HepG2 (cell line): Measurements from ENCODE around the gene CSNK1G1. TPM values are rescaled to one million over a fixed set of nuclear protein-coding genes. Genes with fewer than 3 reads are reported as not detected.

Source experiments
- ATF1 ChIP-seq: IDR thresholded peaks from 2 replicates; pipeline ENCODE4 v1.6.1; 2016; ENCODE audit warnings: mild to moderate bottlenecking, control low read depth
- FOXK1 ChIP-seq: sonication (generic); formaldehyde crosslinking; IDR thresholded peaks from 2 replicates; pipeline ENCODE4 v1.4.0; 2020; ENCODE audit warnings: low read depth, missing genetic modification reagents, borderline replicate concordance
- HES4 ChIP-seq: sonication (generic); formaldehyde crosslinking; IDR thresholded peaks from 2 replicates; pipeline ENCODE4 v1.9.0; 2021; ENCODE audit warnings: mild to moderate bottlenecking, missing genetic modification reagents, borderline replicate concordance
- PHF5A ChIP-seq: IDR thresholded peaks from one replicate; pipeline ENCODE4 v1.6.1; 2018; ENCODE audit warnings: low read depth, missing genetic modification reagents; ENCODE audit not compliant: unreplicated experiment
- TBP ChIP-seq: sonication (generic); formaldehyde crosslinking; IDR thresholded peaks from 2 replicates; pipeline ENCODE4 v1.5.0; 2020; ENCODE audit warnings: missing genetic modification reagents
- TOPORS ChIP-seq: sonication (generic); formaldehyde crosslinking; IDR thresholded peaks from 2 replicates; pipeline ENCODE4 v1.8.0; 2023; ENCODE audit warnings: mild to moderate bottlenecking, missing genetic modification reagents
- ZFP36L1 ChIP-seq: sonication (generic); formaldehyde crosslinking; IDR thresholded peaks from 2 replicates; pipeline ENCODE4 v1.8.0; 2022; ENCODE audit warnings: mild to moderate bottlenecking, missing genetic modification reagents, moderate library complexity
- ZNF3 ChIP-seq: IDR thresholded peaks from 2 replicates; pipeline ENCODE4 v1.7.0; 2017; ENCODE audit warnings: inconsistent platforms
- ZNF501 ChIP-seq: sonication (generic); formaldehyde crosslinking; IDR thresholded peaks from 2 replicates; pipeline ENCODE4 v1.5.1; 2020; ENCODE audit warnings: mild to moderate bottlenecking, moderate library complexity, missing genetic modification reagents
- ZNF546 ChIP-seq: sonication (generic); formaldehyde crosslinking; conservative IDR thresholded peaks from 2 replicates; pipeline ENCODE4 v1.8.1; 2023; ENCODE audit warnings: mild to moderate bottlenecking, missing genetic modification reagents
- ZNF557 ChIP-seq: sonication (generic); formaldehyde crosslinking; IDR thresholded peaks from 2 replicates; pipeline ENCODE4 v1.4.0; 2020; ENCODE audit warnings: missing genetic modification reagents
- ZNF644 ChIP-seq: IDR thresholded peaks from 2 replicates; pipeline ENCODE4 v1.6.1; 2016; ENCODE audit warnings: low read depth
- ZNF768 ChIP-seq: sonication (generic); formaldehyde crosslinking; IDR thresholded peaks from 2 replicates; pipeline ENCODE4 v1.4.0; 2020; ENCODE audit warnings: missing genetic modification reagents
- ZNF841 ChIP-seq: sonication (generic); formaldehyde crosslinking; IDR thresholded peaks from 2 replicates; pipeline ENCODE4 v1.8.1; 2023; ENCODE audit warnings: missing genetic modification reagents, borderline replicate concordance
- polyA plus RNA-seq, 8 experiments: library from polyadenylated mRNA; depleted of rRNA in 3 of 8; stranded (reverse) in 7 of 8; unstranded in 1 of 8; fragments of >200 nt; fragmentation: Illumina TruSeq in 4 of 8; extraction: Trizol in 4 of 8; gene quantifications; 2 replicates each; pipeline versions ENCODE4 v1.2.1 to v1.2.3, GENCODE V29; 2011 to 2016; ENCODE audit warnings: low read depth in 4 of 8, missing spikeins in 1 of 8, mixed read lengths in 1 of 8; ENCODE audit not compliant: insufficient read depth in 1 of 8
- total RNA-seq, 5 experiments: library from RNA; depleted of rRNA; stranded (reverse); fragments of >200 nt; fragmentation: Illumina TruSeq; extraction: Trizol; gene quantifications; 2 replicates each; pipeline ENCODE4 v1.2.3, GENCODE V29; 2016; ENCODE audit warnings: low read depth in 1 of 5
- TF ChIP-seq, protein P1 (sequence below): sonication (generic); formaldehyde crosslinking; IDR thresholded peaks from 2 replicates; pipeline ENCODE4 v1.8.0; 2022; ENCODE audit warnings: mild to moderate bottlenecking, missing genetic modification reagents
- TF ChIP-seq, protein P2 (sequence below): sonication (generic); formaldehyde crosslinking; conservative IDR thresholded peaks from 2 replicates; pipeline ENCODE4 v1.4.0; 2020; ENCODE audit warnings: missing genetic modification reagents
- TF ChIP-seq, protein P3 (sequence below): sonication (generic); formaldehyde crosslinking; IDR thresholded peaks from 2 replicates; pipeline ENCODE4 v1.5.1; 2020; ENCODE audit warnings: mild to moderate bottlenecking, missing genetic modification reagents
- TF ChIP-seq, protein P4 (sequence below): sonication (generic); formaldehyde crosslinking; conservative IDR thresholded peaks from 2 replicates; pipeline ENCODE4 v1.8.0; 2022; ENCODE audit warnings: missing genetic modification reagents
- TF ChIP-seq, protein P5 (sequence below): sonication (generic); formaldehyde crosslinking; IDR thresholded peaks from 2 replicates; pipeline ENCODE4 v1.5.1; 2020; ENCODE audit warnings: missing genetic modification reagents, mild to moderate bottlenecking, borderline replicate concordance

CSNK1G1 gene
- total and polyA plus RNA-seq, 2 of the 13 experiments (the other 11 are each of a cell fraction or from before 2014, with no cell fraction given) = 8.5 to 12.6 TPM

DNA sequence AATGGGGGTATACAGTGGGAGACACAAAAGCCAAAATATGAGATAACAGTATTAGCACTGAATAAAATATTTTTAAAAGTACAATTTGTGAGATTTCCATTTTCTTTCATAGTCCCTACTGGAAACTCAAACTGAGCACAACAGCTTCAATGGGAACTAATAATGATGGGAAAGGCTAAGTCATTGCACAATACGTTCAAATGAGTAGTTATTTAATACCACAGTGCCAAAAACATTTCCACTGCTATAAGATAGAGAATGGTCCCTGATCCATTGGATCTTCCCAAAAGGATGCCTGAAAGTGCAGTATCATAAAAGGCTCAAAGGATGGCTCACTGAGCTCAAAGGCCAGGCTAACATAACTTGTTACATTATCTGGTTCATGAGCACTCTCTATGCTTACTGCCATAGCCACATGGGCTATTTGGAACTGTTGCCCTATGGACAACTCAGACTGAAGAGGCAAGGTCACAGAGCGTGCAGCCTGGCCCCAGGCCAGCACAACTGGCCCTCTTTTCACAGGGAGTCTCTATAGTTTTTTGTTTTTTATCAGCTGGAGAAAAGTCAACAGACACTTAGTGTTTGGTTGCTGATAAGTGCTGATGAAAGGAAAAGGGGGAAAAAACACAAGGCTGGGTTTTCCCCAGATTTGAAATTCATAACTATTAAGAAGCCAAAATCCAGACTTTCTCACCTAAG, 139.1 kb downstream of the CSNK1G1 start (continued):
- TF ChIP-seq, protein P1, sequence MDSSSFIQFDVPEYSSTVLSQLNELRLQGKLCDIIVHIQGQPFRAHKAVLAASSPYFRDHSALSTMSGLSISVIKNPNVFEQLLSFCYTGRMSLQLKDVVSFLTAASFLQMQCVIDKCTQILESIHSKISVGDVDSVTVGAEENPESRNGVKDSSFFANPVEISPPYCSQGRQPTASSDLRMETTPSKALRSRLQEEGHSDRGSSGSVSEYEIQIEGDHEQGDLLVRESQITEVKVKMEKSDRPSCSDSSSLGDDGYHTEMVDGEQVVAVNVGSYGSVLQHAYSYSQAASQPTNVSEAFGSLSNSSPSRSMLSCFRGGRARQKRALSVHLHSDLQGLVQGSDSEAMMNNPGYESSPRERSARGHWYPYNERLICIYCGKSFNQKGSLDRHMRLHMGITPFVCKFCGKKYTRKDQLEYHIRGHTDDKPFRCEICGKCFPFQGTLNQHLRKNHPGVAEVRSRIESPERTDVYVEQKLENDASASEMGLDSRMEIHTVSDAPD (CRISPR knock-in tag) = peak; percentile 90
- TF ChIP-seq, protein P2, sequence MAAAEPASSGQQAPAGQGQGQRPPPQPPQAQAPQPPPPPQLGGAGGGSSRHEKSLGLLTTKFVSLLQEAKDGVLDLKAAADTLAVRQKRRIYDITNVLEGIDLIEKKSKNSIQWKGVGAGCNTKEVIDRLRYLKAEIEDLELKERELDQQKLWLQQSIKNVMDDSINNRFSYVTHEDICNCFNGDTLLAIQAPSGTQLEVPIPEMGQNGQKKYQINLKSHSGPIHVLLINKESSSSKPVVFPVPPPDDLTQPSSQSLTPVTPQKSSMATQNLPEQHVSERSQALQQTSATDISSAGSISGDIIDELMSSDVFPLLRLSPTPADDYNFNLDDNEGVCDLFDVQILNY (CRISPR knock-in tag) = no peak
- TF ChIP-seq, protein P3, sequence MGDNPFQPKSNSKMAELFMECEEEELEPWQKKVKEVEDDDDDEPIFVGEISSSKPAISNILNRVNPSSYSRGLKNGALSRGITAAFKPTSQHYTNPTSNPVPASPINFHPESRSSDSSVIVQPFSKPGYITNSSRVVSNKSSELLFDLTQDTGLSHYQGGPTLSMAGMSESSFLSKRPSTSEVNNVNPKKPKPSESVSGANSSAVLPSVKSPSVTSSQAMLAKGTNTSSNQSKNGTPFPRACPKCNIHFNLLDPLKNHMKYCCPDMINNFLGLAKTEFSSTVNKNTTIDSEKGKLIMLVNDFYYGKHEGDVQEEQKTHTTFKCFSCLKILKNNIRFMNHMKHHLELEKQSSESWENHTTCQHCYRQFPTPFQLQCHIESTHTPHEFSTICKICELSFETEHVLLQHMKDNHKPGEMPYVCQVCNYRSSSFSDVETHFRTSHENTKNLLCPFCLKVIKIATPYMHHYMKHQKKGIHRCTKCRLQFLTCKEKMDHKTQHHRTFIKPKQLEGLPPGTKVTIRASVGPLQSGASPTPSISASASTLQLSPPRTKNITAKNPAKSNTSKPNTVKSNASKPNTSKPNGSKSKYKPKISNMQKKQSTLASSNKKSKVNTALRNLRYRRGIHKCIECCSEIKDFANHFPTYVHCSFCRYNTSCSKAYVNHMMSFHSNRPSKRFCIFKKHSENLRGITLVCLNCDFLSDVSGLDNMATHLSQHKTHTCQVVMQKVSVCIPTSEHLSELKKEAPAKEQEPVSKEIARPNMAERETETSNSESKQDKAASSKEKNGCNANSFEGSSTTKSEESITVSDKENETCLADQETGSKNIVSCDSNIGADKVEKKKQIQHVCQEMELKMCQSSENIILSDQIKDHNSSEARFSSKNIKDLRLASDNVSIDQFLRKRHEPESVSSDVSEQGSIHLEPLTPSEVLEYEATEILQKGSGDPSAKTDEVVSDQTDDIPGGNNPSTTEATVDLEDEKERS (CRISPR knock-in tag) = peak; percentile 65; the same call in 1 of the 2 replicates
- TF ChIP-seq ZNF841 (CRISPR knock-in tag) (no peak), ZNF557 (CRISPR knock-in tag) (no peak), ZNF546 (CRISPR knock-in tag) (no peak), TBP (CRISPR knock-in tag) (no peak), ZNF501 (CRISPR knock-in tag) (peak; percentile 70; the same call in 1 of the 2 replicates), ZNF3 (no peak), ZFP36L1 (CRISPR knock-in tag) (peak; percentile 86; the same call in 1 of the 2 replicates), HES4 (CRISPR knock-in tag) (no peak), FOXK1 (CRISPR knock-in tag) (peak; percentile 75; the same call in 1 of the 2 replicates), ATF1 (CRISPR knock-in tag) (no peak; the same call in 1 of the 2 replicates), PHF5A (CRISPR knock-in tag) (no peak), TOPORS (CRISPR knock-in tag) (no peak), ZNF768 (CRISPR knock-in tag) (no peak), ZNF644 (CRISPR knock-in tag) (peak; percentile 98)
- TF ChIP-seq, protein P4, sequence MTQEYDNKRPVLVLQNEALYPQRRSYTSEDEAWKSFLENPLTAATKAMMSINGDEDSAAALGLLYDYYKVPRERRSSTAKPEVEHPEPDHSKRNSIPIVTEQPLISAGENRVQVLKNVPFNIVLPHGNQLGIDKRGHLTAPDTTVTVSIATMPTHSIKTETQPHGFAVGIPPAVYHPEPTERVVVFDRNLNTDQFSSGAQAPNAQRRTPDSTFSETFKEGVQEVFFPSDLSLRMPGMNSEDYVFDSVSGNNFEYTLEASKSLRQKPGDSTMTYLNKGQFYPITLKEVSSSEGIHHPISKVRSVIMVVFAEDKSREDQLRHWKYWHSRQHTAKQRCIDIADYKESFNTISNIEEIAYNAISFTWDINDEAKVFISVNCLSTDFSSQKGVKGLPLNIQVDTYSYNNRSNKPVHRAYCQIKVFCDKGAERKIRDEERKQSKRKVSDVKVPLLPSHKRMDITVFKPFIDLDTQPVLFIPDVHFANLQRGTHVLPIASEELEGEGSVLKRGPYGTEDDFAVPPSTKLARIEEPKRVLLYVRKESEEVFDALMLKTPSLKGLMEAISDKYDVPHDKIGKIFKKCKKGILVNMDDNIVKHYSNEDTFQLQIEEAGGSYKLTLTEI (CRISPR knock-in tag) = no peak
- TF ChIP-seq, protein P5, sequence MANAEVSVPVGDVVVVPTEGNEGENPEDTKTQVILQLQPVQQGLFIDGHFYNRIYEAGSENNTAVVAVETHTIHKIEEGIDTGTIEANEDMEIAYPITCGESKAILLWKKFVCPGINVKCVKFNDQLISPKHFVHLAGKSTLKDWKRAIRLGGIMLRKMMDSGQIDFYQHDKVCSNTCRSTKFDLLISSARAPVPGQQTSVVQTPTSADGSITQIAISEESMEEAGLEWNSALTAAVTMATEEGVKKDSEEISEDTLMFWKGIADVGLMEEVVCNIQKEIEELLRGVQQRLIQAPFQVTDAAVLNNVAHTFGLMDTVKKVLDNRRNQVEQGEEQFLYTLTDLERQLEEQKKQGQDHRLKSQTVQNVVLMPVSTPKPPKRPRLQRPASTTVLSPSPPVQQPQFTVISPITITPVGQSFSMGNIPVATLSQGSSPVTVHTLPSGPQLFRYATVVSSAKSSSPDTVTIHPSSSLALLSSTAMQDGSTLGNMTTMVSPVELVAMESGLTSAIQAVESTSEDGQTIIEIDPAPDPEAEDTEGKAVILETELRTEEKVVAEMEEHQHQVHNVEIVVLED = 0 out of 2 replicates have a peak, but pooled peaks have one; percentile 29
